Measurements from ENCODE around the gene IQCF6. TPM values are rescaled to one million over a fixed set of nuclear protein-coding genes. Genes with fewer than 3 reads are reported as not detected.
"Not testable (repeated sequence)": the region's sequence is repeated elsewhere in the genome, so short reads cannot be mapped to it uniquely, and the experiment has no call there.

IQCF6 gene
- total and polyA plus RNA-seq, 7 experiments from 2014 or later: not detected

- CTCF ChIA-PET; H3K27ac ChIP-seq (ENCODE audit: low read depth, low read length); H3K36me3 Mint-ChIP-seq; ATAC-seq; H3K4me1 ChIP-seq (ENCODE audit: control insufficient read depth in 2 of 2, insufficient read depth in 2 of 2, low read length in 2 of 2); H3K9me3 ChIP-seq (ENCODE audit: control insufficient read depth in 2 of 3, low read length in 3 of 3); H3K4me3 ChIP-seq (ENCODE audit: low read length); DNase-seq; intact Hi-C loops (cut with micrococcal nuclease); H3K27me3 ChIP-seq (ENCODE audit: control insufficient read depth in 2 of 2, insufficient read depth in 2 of 2, low read length in 2 of 2); H3K36me3 ChIP-seq (ENCODE audit: control insufficient read depth in 2 of 3, insufficient read depth in 3 of 3, low read length in 3 of 3); H3K4me3 Mint-ChIP-seq: not testable (repeated sequence)
- Mint-ChIP-seq H3K27me3 (peaks cover 0 to 33% (median 10%) of the 10 kb centered on the region in 5 donors), H3K4me1 (peaks cover 7 to 17% (median 12%) of the 10 kb centered on the region in 7 donors), H3K27ac (peak overlapping the region in 1 of 9 donors; percentile 4), H3K9me3 (peaks cover 5 to 37% (median 12%) of the 10 kb centered on the region in 11 donors)
- POLR2A ChIA-PET: interaction anchor here (0.7 kb wide), 1 partner anchor 368 kb away, joined by 3 read pairs; no protein-coding TSS in a partner anchor
These were observed 25.0 kb downstream of the IQCF6 start for GRCh38 chr3:51753763-51754750.

DNA sequence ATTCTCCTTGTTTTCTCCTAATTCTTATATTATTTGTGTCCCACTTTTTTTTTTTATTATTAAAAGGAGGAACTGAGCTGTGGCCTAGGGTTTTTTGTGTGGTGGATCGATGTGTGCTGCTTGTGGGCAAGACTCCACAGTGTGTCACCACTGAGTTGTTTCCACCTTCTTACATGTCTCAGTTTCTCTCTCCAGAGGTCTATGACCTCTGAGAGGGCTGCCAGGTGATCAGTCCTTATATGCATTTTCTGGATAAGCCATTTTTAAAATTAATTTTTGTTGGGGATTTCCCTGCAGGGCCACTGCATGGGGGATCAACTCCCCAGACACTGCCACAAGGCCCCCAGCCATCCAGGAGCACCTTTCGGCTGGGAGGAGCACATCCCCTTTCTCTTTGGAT, 27.8 kb downstream of the IQCF6 start:
- no peaks in the 10 kb centered on the region for H3K4me1 ChIP-seq (ENCODE audit: control insufficient read depth in 2 of 2, insufficient read depth in 2 of 2, low read length in 2 of 2)
- ChIA-PET POLR2A (no interaction called here), CTCF (no interaction called here)
- no peak overlapping the region for H3K4me3 ChIP-seq (ENCODE audit: low read length)
- Mint-ChIP-seq H3K27ac (no peak overlapping the region), H3K9me3 (peaks cover 0 to 13% (median 6%) of the 10 kb centered on the region in 11 donors), H3K4me3 (no peak overlapping the region), H3K36me3 (peaks cover 0 to 3% (median 0%) of the 10 kb centered on the region in 5 donors), H3K27me3 (peaks cover 0 to 14% (median 0%) of the 10 kb centered on the region in 5 donors), H3K4me1 (peaks cover 7 to 17% (median 12%) of the 10 kb centered on the region in 7 donors)
- H3K36me3 ChIP-seq (ENCODE audit: control insufficient read depth in 2 of 3, insufficient read depth in 3 of 3, low read length in 3 of 3): no peaks in the 10 kb centered on the region
- intact Hi-C loops (cut with micrococcal nuclease): no loop called here
- H3K9me3 ChIP-seq (ENCODE audit: control insufficient read depth in 2 of 3, low read length in 3 of 3): no peaks in the 10 kb centered on the region
- ATAC-seq (no peak), DNase-seq (no peak)
- H3K27ac ChIP-seq (ENCODE audit: low read depth, low read length): no peak overlapping the region
- no peaks in the 10 kb centered on the region for H3K27me3 ChIP-seq (ENCODE audit: control insufficient read depth in 2 of 2, insufficient read depth in 2 of 2, low read length in 2 of 2)

DNA sequence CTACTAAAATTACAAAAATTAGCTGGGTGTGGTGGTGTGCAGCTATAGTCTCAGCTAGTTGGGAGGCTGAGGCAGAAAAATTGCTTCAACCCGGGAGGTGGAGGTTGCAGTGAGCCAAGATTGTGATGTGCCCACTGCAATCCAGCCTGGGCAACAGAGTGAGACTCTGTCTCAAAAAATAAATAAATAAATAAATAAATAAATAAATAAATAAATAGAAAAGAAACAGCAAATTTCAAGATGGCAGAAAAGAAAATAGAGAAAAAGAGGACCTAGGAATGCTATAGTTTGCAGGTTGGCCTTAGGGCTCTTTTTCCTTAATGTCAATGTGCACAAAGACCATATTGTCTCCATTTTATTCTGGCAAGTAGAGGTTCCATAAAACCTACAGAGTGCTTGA, 28.2 kb downstream of the IQCF6 start:
- no peak for ATAC-seq
- Histone ChIP-seq H3K4me1 (ENCODE audit: control insufficient read depth in 2 of 2, insufficient read depth in 2 of 2, low read length in 2 of 2) (no peaks in the 10 kb centered on the region), H3K27ac (ENCODE audit: low read depth, low read length) (no peak overlapping the region), H3K36me3 (ENCODE audit: control insufficient read depth in 2 of 3, insufficient read depth in 3 of 3, low read length in 3 of 3) (no peaks in the 10 kb centered on the region), H3K27me3 (ENCODE audit: control insufficient read depth in 2 of 2, insufficient read depth in 2 of 2, low read length in 2 of 2) (no peaks in the 10 kb centered on the region), H3K4me3 (ENCODE audit: low read length) (no peak overlapping the region), H3K9me3 (ENCODE audit: control insufficient read depth in 2 of 3, low read length in 3 of 3) (no peaks in the 10 kb centered on the region)
- Mint-ChIP-seq H3K4me3 (no peak overlapping the region), H3K4me1 (peaks cover 7 to 17% (median 12%) of the 10 kb centered on the region in 7 donors), H3K9me3 (peaks cover 0 to 9% (median 4%) of the 10 kb centered on the region in 11 donors), H3K27me3 (peaks cover 0 to 12% (median 0%) of the 10 kb centered on the region in 5 donors), H3K36me3 (peaks cover 0 to 3% (median 0%) of the 10 kb centered on the region in 5 donors), H3K27ac (no peak overlapping the region)
- ChIA-PET POLR2A (no interaction called here), CTCF (no interaction called here)
- intact Hi-C loops (cut with micrococcal nuclease): no loop called here
- no peak for DNase-seq

GRCh38 chr3:51748327-51748726, 30.7 kb downstream of the IQCF6 start:
- ATAC-seq (no peak), DNase-seq (no peak)
- Histone ChIP-seq H3K27me3 (ENCODE audit: control insufficient read depth in 2 of 2, insufficient read depth in 2 of 2, low read length in 2 of 2) (no peaks in the 10 kb centered on the region), H3K27ac (ENCODE audit: low read depth, low read length) (no peak overlapping the region), H3K9me3 (ENCODE audit: control insufficient read depth in 2 of 3, low read length in 3 of 3) (no peaks in the 10 kb centered on the region), H3K36me3 (ENCODE audit: control insufficient read depth in 2 of 3, insufficient read depth in 3 of 3, low read length in 3 of 3) (no peaks in the 10 kb centered on the region), H3K4me3 (ENCODE audit: low read length) (no peak overlapping the region), H3K4me1 (ENCODE audit: control insufficient read depth in 2 of 2, insufficient read depth in 2 of 2, low read length in 2 of 2) (no peaks in the 10 kb centered on the region)
- Mint-ChIP-seq H3K27ac (no peak overlapping the region), H3K9me3 (peaks cover 0 to 2% (median 0%) of the 10 kb centered on the region in 11 donors), H3K4me3 (no peak overlapping the region), H3K36me3 (peaks cover 0 to 3% (median 0%) of the 10 kb centered on the region in 5 donors), H3K4me1 (peaks cover 5 to 21% (median 13%) of the 10 kb centered on the region in 7 donors), H3K27me3 (peaks cover 0 to 3% (median 0%) of the 10 kb centered on the region in 5 donors)
- intact Hi-C loops (cut with micrococcal nuclease): no loop called here
- ChIA-PET CTCF (no interaction called here), POLR2A (no interaction called here)

- Histone ChIP-seq H3K36me3 (ENCODE audit: control insufficient read depth in 2 of 3, insufficient read depth in 3 of 3, low read length in 3 of 3) (no peaks in the 10 kb centered on the region), H3K4me3 (ENCODE audit: low read length) (no peak overlapping the region), H3K27ac (ENCODE audit: low read depth, low read length) (no peak overlapping the region), H3K9me3 (ENCODE audit: control insufficient read depth in 2 of 3, low read length in 3 of 3) (no peaks in the 10 kb centered on the region), H3K4me1 (ENCODE audit: control insufficient read depth in 2 of 2, insufficient read depth in 2 of 2, low read length in 2 of 2) (no peaks in the 10 kb centered on the region), H3K27me3 (ENCODE audit: control insufficient read depth in 2 of 2, insufficient read depth in 2 of 2, low read length in 2 of 2) (no peaks in the 10 kb centered on the region)
- ChIA-PET CTCF (no interaction called here), POLR2A (no interaction called here)
- Mint-ChIP-seq H3K36me3 (peaks cover 0 to 3% (median 0%) of the 10 kb centered on the region in 5 donors), H3K9me3 (peaks cover 0 to 5% (median 0%) of the 10 kb centered on the region in 11 donors), H3K4me3 (no peak overlapping the region), H3K27me3 (peaks cover 0 to under 1% (median 0%) of the 10 kb centered on the region in 5 donors), H3K27ac (no peak overlapping the region), H3K4me1 (peaks cover 7 to 22% (median 16%) of the 10 kb centered on the region in 7 donors)
- intact Hi-C loops (cut with micrococcal nuclease): no loop called here
- ATAC-seq: no peak
- no peak for DNase-seq
These were observed 31.2 kb downstream of the IQCF6 start for GRCh38 chr3:51747840-51748239.

GRCh38 chr3:51742978-51743377, 36.1 kb downstream of the IQCF6 start:
- POLR2A ChIA-PET; CTCF ChIA-PET; H3K4me1 Mint-ChIP-seq; H3K4me1 ChIP-seq (ENCODE audit: control insufficient read depth in 2 of 2, insufficient read depth in 2 of 2, low read length in 2 of 2); H3K4me3 ChIP-seq (ENCODE audit: low read length); H3K36me3 ChIP-seq (ENCODE audit: control insufficient read depth in 2 of 3, insufficient read depth in 3 of 3, low read length in 3 of 3); H3K4me3 Mint-ChIP-seq; H3K27ac ChIP-seq (ENCODE audit: low read depth, low read length); H3K9me3 Mint-ChIP-seq; H3K27me3 ChIP-seq (ENCODE audit: control insufficient read depth in 2 of 2, insufficient read depth in 2 of 2, low read length in 2 of 2); H3K27ac Mint-ChIP-seq; H3K36me3 Mint-ChIP-seq; intact Hi-C loops (cut with micrococcal nuclease); H3K9me3 ChIP-seq (ENCODE audit: control insufficient read depth in 2 of 3, low read length in 3 of 3); DNase-seq; ATAC-seq: not testable (repeated sequence)
- H3K27me3 Mint-ChIP-seq: peaks cover 0 to 15% (median 9%) of the 10 kb centered on the region in 5 donors
